Measurements from ENCODE around the gene CELF2.

DNA sequence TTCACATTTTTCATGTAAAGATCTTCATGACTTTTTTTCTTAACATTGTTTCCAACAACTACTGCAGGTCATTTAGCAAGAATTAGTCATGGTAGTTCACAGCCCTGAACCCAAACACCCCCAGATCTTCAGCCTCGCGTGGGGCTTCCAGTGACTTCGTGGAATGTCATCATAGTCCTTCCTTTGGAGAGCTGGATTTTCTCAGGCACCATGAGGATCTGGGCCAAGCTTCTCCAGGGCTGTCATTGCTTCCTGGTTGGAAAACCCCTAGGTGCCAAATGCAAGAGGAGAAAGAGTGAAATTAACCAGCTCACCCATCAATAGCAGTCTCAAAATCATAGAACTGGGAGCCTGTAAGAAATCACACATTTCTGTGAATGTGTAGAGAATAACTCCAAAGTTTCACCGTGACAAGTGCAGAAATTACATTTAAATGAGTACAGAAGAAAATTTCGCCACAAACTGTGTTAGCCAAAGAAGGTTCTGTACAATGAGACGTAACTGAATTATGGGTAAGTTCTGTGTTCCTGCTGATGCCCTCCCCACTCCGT is 175.4 kb downstream of the CELF2 start:
- TF ChIP-seq ZSCAN5A (tag by site-specific recombination; IDR thresholded peaks at IDR 0.05): no peak
- no peak for TF ChIP-seq ZNF426 (tag by site-specific recombination; IDR thresholded peaks at IDR 0.05)
- no peak for TF ChIP-seq CTCF (tag by site-specific recombination; IDR thresholded peaks at IDR 0.05)
- no peak for TF ChIP-seq HOXD13 (CRISPR knock-in tag; IDR thresholded peaks at IDR 0.05; ENCODE audit: borderline replicate concordance)
